Left ventricle myocardium inferior (tissue), 1 donor: ENCODE measurements around the gene CCL22. TPM values are rescaled to one million over a fixed set of nuclear protein-coding genes. Genes with fewer than 3 reads are reported as not detected.
"Not testable (repeated sequence)": the region's sequence is repeated elsewhere in the genome, so short reads cannot be mapped to it uniquely, and the experiment has no call there.

Source experiments
- DNase-seq: peaks from one replicate; pipeline ENCODE4 v3.0.0-alpha.2; 2020
- H3K27ac ChIP-seq: fragments of 200-600 bp; replicated peaks from 2 replicates; pipeline ENCODE4 v1.8.0; 2021
- H3K27me3 ChIP-seq: fragments of 200-600 bp; 2 replicates; pipeline ENCODE4 v1.8.0; 2021; ENCODE audit warnings: low read depth
- H3K36me3 ChIP-seq: fragments of 200-600 bp; 2 replicates; pipeline ENCODE4 v1.8.0; 2021
- H3K4me1 ChIP-seq: fragments of 200-600 bp; 2 replicates; pipeline ENCODE4 v1.8.0; 2021
- H3K4me3 ChIP-seq: fragments of 200-600 bp; 2 replicates; pipeline ENCODE4 v1.8.0; 2021; ENCODE audit warnings: mild to moderate bottlenecking, moderate library complexity
- H3K9me3 ChIP-seq: fragments of 200-600 bp; replicated peaks from 2 replicates; pipeline ENCODE4 v1.8.0; 2021
- CTCF ChIP-seq: fragments of 200-600 bp; IDR thresholded peaks from 2 replicates; pipeline ENCODE4 v1.8.0; 2021; ENCODE audit warnings: antibody characterized with exemption, mild to moderate bottlenecking, borderline replicate concordance
- intact Hi-C: fragments of 100-400 bp; cut with micrococcal nuclease; formaldehyde crosslinking; loops from one replicate; pipeline ENCODE4 v1.11.0; 2022
- total RNA-seq: library from RNA; stranded (reverse); fragmentation: NEBNext Ultra II Directional; extraction: Animal tissue kit (Norgen Biotek cat#: 25700); gene quantifications from one replicate; pipeline ENCODE4 v1.2.1, GENCODE V29; 2021
- donor health status: DM: no; HTN: yes; CAD: no; lungs with severe emphysema.

CCL22 gene
- total RNA-seq, 1 donor from 2014 or later = not detected

- Histone ChIP-seq H3K27ac (no peak overlapping the region), H3K4me3 (no peak overlapping the region), H3K27me3 (peaks cover 4% of the 10 kb centered on the region), H3K4me1 (no peaks in the 10 kb centered on the region), H3K9me3 (peaks cover 8% of the 10 kb centered on the region), H3K36me3 (no peaks in the 10 kb centered on the region)
- intact Hi-C loops = no loop called here
- no peak for DNase-seq
- TF ChIP-seq CTCF = no peak
These were observed 16.9 kb upstream of the CCL22 start for GRCh38 chr16:57341441-57342303.

DNA sequence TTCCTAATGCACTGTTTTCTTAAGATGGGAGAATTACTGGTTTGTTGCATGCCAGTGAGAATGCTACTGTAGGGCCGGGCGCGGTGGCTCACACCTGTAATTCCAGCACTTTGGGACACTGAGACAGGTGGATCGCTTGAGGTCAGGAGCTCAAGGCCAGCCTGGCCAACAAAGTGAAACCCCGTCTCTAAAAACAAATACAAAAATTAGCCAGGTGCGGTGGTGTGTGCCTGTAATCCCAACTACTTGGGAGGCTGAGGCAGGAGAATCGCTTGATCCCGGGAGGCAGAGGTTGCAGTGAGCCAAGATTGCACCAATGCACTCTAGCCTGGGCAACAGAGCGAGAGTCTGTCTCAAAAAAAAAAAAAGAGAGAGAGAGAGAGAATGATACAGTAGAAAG, 16.0 kb upstream of the CCL22 start:
- H3K4me1 ChIP-seq, H3K9me3 ChIP-seq, H3K27me3 ChIP-seq, H3K27ac ChIP-seq, intact Hi-C loops, H3K4me3 ChIP-seq, H3K36me3 ChIP-seq, DNase-seq: not testable (repeated sequence)

DNA sequence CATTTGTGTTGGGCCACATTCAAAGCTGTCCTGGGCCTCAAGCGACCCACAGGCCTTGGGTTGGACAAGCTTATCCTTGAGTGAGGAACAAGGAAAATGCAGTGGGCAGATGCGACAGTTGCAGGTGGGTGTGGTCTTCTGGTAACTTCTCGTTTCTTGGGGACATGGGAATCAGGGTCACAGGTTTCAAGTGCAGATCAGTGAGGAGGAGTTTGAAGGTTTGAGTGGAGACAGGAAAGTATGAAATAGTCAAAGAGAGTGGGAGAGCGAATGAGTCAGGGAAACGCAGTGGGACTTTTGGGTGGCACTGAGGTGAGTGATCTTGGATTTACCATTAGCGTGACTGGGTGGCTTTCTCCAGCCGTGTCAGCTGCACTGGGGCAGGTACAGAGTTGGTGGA, 15.4 kb upstream of the CCL22 start:
- Histone ChIP-seq H3K4me3 (no peak overlapping the region), H3K9me3 (peaks cover 7% of the 10 kb centered on the region)
- no peak for DNase-seq

DNA sequence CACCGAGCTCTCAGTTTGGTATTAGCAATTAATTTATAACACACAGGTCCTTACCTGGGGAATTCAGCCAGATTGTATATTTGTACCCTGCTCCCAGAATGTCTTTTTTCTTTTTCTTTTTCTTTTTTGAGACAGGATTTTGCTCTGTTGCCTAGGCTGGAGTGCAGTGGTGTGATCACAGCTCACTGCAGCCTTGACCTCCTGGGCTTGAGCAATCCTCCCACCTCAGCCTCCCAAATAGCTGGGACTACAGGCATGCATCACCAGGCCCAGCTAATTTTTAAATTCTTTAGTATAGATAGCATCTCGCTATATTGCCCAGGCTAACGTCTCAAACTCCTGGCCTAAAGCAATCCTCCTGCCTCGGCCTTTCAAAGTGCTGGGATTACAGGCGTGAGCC, 14.5 kb upstream of the CCL22 start:
- intact Hi-C loops, H3K27ac ChIP-seq: not testable (repeated sequence)

More for the DNA sequence above, 15.4 kb upstream of the CCL22 start:
- H3K4me1 ChIP-seq = no peaks in the 10 kb centered on the region
- intact Hi-C loops = no loop called here
- no peaks in the 10 kb centered on the region for H3K36me3 ChIP-seq
- H3K27me3 ChIP-seq = peaks cover 13% of the 10 kb centered on the region
- H3K27ac ChIP-seq = no peak overlapping the region
- no peak for TF ChIP-seq CTCF

DNA sequence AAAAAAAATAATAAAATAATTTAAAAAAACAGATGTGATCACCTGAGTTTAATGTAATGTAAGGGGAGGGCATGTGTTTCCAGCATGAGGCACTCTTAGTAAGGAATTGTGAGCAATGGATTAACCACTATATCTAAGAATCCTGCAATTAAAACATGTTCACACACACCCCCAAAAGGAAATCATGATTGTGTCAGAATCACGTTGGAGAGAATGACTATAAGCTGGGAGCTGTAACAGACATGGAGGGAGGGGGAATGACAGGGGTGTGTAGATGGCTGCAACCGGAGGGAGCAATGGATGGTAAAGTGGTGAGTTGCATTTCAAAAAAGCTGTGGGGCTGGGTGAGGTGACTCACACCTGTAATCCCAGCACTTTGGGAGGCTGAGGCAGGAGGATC, 13.6 kb upstream of the CCL22 start:
- no peak for TF ChIP-seq CTCF
- intact Hi-C loops = no loop called here
- Histone ChIP-seq H3K4me1 (no peaks in the 10 kb centered on the region), H3K27me3 (peaks cover 14% of the 10 kb centered on the region), H3K9me3 (peaks cover 7% of the 10 kb centered on the region), H3K4me3 (no peak overlapping the region), H3K27ac (no peak overlapping the region), H3K36me3 (no peaks in the 10 kb centered on the region)
- no peak for DNase-seq

More for the DNA sequence above, 14.5 kb upstream of the CCL22 start:
- DNase-seq, H3K4me1 ChIP-seq, H3K4me3 ChIP-seq, H3K36me3 ChIP-seq, H3K9me3 ChIP-seq: not testable (repeated sequence)
- peaks cover 14% of the 10 kb centered on the region for H3K27me3 ChIP-seq

- H3K4me1 ChIP-seq = no peaks in the 10 kb centered on the region
- intact Hi-C loops = no loop called here
These were observed 12.8 kb upstream of the CCL22 start for GRCh38 chr16:57345666-57346204.

More at GRCh38 chr16:57345666-57346204, 12.8 kb upstream of the CCL22 start:
- Histone ChIP-seq H3K27ac (no peak overlapping the region), H3K27me3 (peaks cover 14% of the 10 kb centered on the region), H3K36me3 (no peaks in the 10 kb centered on the region), H3K4me3 (no peak overlapping the region), H3K9me3 (peaks cover 7% of the 10 kb centered on the region)
- DNase-seq = no peak
- TF ChIP-seq CTCF = no peak
